HEK293T (cell line): ENCODE results near the gene LUC7L2.

Source experiments
- ARNT ChIP-seq: fragments of 450-650 bp; IDR thresholded peaks from 2 replicates; pipeline ENCODE4 v1.6.1; 2017; ENCODE audit warnings: mild to moderate bottlenecking
- BHLHE40 ChIP-seq: fragments of 450-650 bp; IDR thresholded peaks from 2 replicates; pipeline ENCODE4 v1.6.1; 2016; ENCODE audit warnings: mild to moderate bottlenecking, moderate library complexity, borderline replicate concordance
- ELF4 ChIP-seq: fragments of 450-650 bp; IDR thresholded peaks from 2 replicates; pipeline ENCODE4 v1.6.1; 2017; ENCODE audit warnings: antibody characterized with exemption
- FOXA1 ChIP-seq: fragments of 450-650 bp; IDR thresholded peaks from 2 replicates; pipeline ENCODE4 v1.6.1; 2016; ENCODE audit warnings: mild to moderate bottlenecking
- FOXK2 ChIP-seq: fragments of 450-650 bp; IDR thresholded peaks from 2 replicates; pipeline ENCODE4 v1.6.1; 2016; ENCODE audit warnings: mild to moderate bottlenecking
- FOXM1 ChIP-seq: fragments of 450-650 bp; IDR thresholded peaks from 2 replicates; pipeline ENCODE4 v1.6.1; 2017; ENCODE audit warnings: mild to moderate bottlenecking, borderline replicate concordance
- HDGF ChIP-seq: fragments of 450-650 bp; IDR thresholded peaks from 2 replicates; pipeline ENCODE4 v1.6.1; 2017; ENCODE audit warnings: antibody characterized with exemption, borderline replicate concordance
- L3MBTL2 ChIP-seq: fragments of 450-650 bp; conservative IDR thresholded peaks from 2 replicates; pipeline ENCODE4 v1.6.1; 2016; ENCODE audit warnings: mild to moderate bottlenecking
- LEF1 ChIP-seq: fragments of 450-650 bp; IDR thresholded peaks from 2 replicates; pipeline ENCODE4 v1.6.1; 2017; ENCODE audit warnings: mild to moderate bottlenecking, borderline replicate concordance
- NFRKB ChIP-seq: fragments of 450-650 bp; IDR thresholded peaks from 2 replicates; pipeline ENCODE4 v1.6.1; 2016; ENCODE audit warnings: mild to moderate bottlenecking, moderate library complexity
- SP1 ChIP-seq: fragments of 450-650 bp; IDR thresholded peaks from 2 replicates; pipeline ENCODE4 v1.6.1; 2017
- SUZ12 ChIP-seq: fragments of 450-650 bp; IDR thresholded peaks from 2 replicates; pipeline ENCODE4 v1.6.1; 2016; ENCODE audit warnings: mild to moderate bottlenecking
- ZNF384 ChIP-seq: fragments of 450-650 bp; IDR thresholded peaks from 2 replicates; pipeline ENCODE4 v1.6.1; 2016

DNA sequence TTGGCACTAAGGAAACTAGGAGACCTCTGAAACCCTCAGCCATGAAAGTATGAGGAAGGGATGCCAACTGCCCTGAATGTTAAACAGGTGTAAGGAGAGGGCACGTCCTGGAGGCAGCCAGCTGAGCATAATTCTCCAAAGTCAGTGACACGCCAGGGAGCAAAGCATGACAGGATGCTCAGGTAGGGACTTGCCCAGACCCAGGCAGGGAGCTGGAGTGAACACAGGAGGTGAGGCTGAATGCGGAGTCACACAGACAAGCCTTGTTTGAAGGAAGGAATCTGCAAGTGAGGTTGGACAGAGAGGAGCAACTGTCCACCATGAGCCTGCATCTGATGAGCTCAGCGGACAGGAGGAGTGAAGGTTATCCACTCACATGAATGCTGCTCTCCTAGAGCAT, 82.3 kb downstream of the LUC7L2 start:
- TF ChIP-seq NFRKB: no peak
- TF ChIP-seq FOXK2: no peak
- no peak for TF ChIP-seq FOXM1
- TF ChIP-seq SP1: no peak
- TF ChIP-seq BHLHE40: no peak
- TF ChIP-seq LEF1: no peak
- no peak for TF ChIP-seq HDGF
- TF ChIP-seq ARNT: no peak
- TF ChIP-seq L3MBTL2: no peak
- TF ChIP-seq SUZ12: no peak
- TF ChIP-seq ZNF384: no peak
- TF ChIP-seq FOXA1: no peak
- TF ChIP-seq ELF4: no peak
